NCI-H2196 (cell line): Measurements from ENCODE around the gene ADPRHL1.

ENCODE experiments used
- DNase-seq: peaks from one replicate; lab custom pipeline; 2025; ENCODE audit not compliant: unreplicated experiment; lab: John Stamatoyannopoulos, UW

Gene ADPRHL1

GRCh38 chr13:113351514-113352026 lies 101.7 kb downstream of the ADPRHL1 start:
- no peak for DNase-seq

- DNase-seq, result no peak
Measured at GRCh38 chr13:113350938-113351335, 102.4 kb downstream of the ADPRHL1 start.

GRCh38 chr13:113350065-113350937 lies 103.0 kb downstream of the ADPRHL1 start:
- no peak for DNase-seq
